H9 (cell line): Measurements from ENCODE around the gene NEMP1. TPM values are rescaled to one million over a fixed set of nuclear protein-coding genes. Genes with fewer than 3 reads are reported as not detected.

Source experiments
- DNase-seq: peaks from one replicate; pipeline ENCODE4 v3.0.0-alpha.2; 2017
- H2AFZ ChIP-seq: one replicate; pipeline ENCODE4 v1.6.1; 2013; ENCODE audit warnings: mild to moderate bottlenecking, low read length, control low read depth, moderate library complexity
- H2AK5ac ChIP-seq: 2 replicates; pipeline ENCODE4 v1.6.1; 2013; ENCODE audit warnings: low read length, control low read depth, mixed read lengths; ENCODE audit not compliant: insufficient read length
- H2BK120ac ChIP-seq: one replicate; pipeline ENCODE4 v1.6.1; 2013; ENCODE audit warnings: low read depth, mild to moderate bottlenecking, low read length, control low read depth, inconsistent platforms; ENCODE audit not compliant: poor library complexity, severe bottlenecking
- H2BK12ac ChIP-seq: 2 replicates; pipeline ENCODE4 v1.6.1; 2013; ENCODE audit warnings: low read length, control low read depth, mixed read lengths, low read depth; ENCODE audit not compliant: insufficient read length
- H2BK15ac ChIP-seq: 2 replicates; pipeline ENCODE4 v1.6.1; 2013; ENCODE audit warnings: low read depth, low read length, control low read depth
- H2BK20ac ChIP-seq: one replicate; pipeline ENCODE4 v1.6.1; 2013; ENCODE audit warnings: low read depth, mild to moderate bottlenecking, low read length, control low read depth, inconsistent platforms; ENCODE audit not compliant: poor library complexity, severe bottlenecking
- H2BK5ac ChIP-seq: 2 replicates; pipeline ENCODE4 v1.6.1; 2013; ENCODE audit warnings: low read length, control low read depth, mixed read lengths; ENCODE audit not compliant: insufficient read length
- H3K14ac ChIP-seq: 2 replicates; pipeline ENCODE4 v1.6.1; 2013; ENCODE audit warnings: low read length, control low read depth; ENCODE audit not compliant: insufficient read depth
- H3K18ac ChIP-seq: 2 replicates; pipeline ENCODE4 v1.6.1; 2013; ENCODE audit warnings: low read depth, mild to moderate bottlenecking, mixed read lengths, low read length, control low read depth; ENCODE audit not compliant: insufficient read length
- H3K23ac ChIP-seq: 2 replicates; pipeline ENCODE4 v1.6.1; 2013; ENCODE audit warnings: low read length, control low read depth, mixed read lengths, low read depth; ENCODE audit not compliant: insufficient read length
- H3K23me2 ChIP-seq: 2 replicates; pipeline ENCODE4 v1.6.1; 2013; ENCODE audit warnings: low read depth, mild to moderate bottlenecking, mixed read lengths, low read length, control low read depth; ENCODE audit not compliant: insufficient read length, poor library complexity, severe bottlenecking
- H3K27ac ChIP-seq: 2 replicates; pipeline ENCODE4 v1.5.1; 2013; ENCODE audit warnings: low read length, control low read depth, mixed read lengths, low read depth; ENCODE audit not compliant: insufficient read length
- H3K27me3 ChIP-seq: 2 replicates; pipeline ENCODE4 v1.6.1; 2013; ENCODE audit warnings: low read length, control low read depth, inconsistent platforms; ENCODE audit not compliant: insufficient read depth
- H3K4ac ChIP-seq: 2 replicates; pipeline ENCODE4 v1.6.1; 2013; ENCODE audit warnings: low read depth, mild to moderate bottlenecking, control low read depth, inconsistent platforms, low read length, moderate library complexity
- H3K4me1 ChIP-seq: 2 replicates; pipeline ENCODE4 v1.6.1; 2013; ENCODE audit warnings: low read length, control low read depth, inconsistent platforms; ENCODE audit not compliant: insufficient read depth
- H3K4me2 ChIP-seq: 2 replicates; pipeline ENCODE4 v1.6.1; 2013; ENCODE audit warnings: low read length, control low read depth, mixed read lengths; ENCODE audit not compliant: insufficient read length, insufficient read depth
- H3K56ac ChIP-seq: 2 replicates; pipeline ENCODE4 v1.6.1; 2013; ENCODE audit warnings: low read depth, mild to moderate bottlenecking, mixed read lengths, low read length, control low read depth; ENCODE audit not compliant: insufficient read length
- H3K79me1 ChIP-seq: 2 replicates; pipeline ENCODE4 v1.6.1; 2013; ENCODE audit warnings: low read depth, mild to moderate bottlenecking, moderate library complexity, low read length, control low read depth, inconsistent platforms; ENCODE audit not compliant: insufficient read depth, poor library complexity, severe bottlenecking
- H3K79me2 ChIP-seq: 2 replicates; pipeline ENCODE4 v1.6.1; 2013; ENCODE audit warnings: low read length, control low read depth, inconsistent platforms; ENCODE audit not compliant: insufficient read depth
- H3K9ac ChIP-seq: 2 replicates; pipeline ENCODE4 v1.6.1; 2013; ENCODE audit warnings: low read length, control low read depth, mixed read lengths; ENCODE audit not compliant: insufficient read length; ENCODE audit errors: extremely low read depth
- H3K9me3 ChIP-seq: one replicate; pipeline ENCODE4 v1.6.1; 2013; ENCODE audit warnings: low read depth, low read length, inconsistent platforms; ENCODE audit not compliant: control insufficient read depth
- H3T11ph ChIP-seq: one replicate; pipeline ENCODE4 v1.6.1; 2013; ENCODE audit warnings: mild to moderate bottlenecking, low read length, control low read depth, inconsistent platforms
- H4K20me1 ChIP-seq: one replicate; pipeline ENCODE4 v1.6.1; 2013; ENCODE audit not compliant: control insufficient read depth, insufficient read length, insufficient read depth
- H4K5ac ChIP-seq: 2 replicates; pipeline ENCODE4 v1.6.1; 2013; ENCODE audit warnings: low read depth, mild to moderate bottlenecking, mixed read lengths, low read length, control low read depth; ENCODE audit not compliant: insufficient read length
- H4K8ac ChIP-seq: replicated peaks from 2 replicates; pipeline ENCODE4 v1.6.1; 2013; ENCODE audit warnings: low read length, control low read depth, mixed read lengths, low read depth; ENCODE audit not compliant: insufficient read length
- H4K91ac ChIP-seq: 2 replicates; pipeline ENCODE4 v1.6.1; 2013; ENCODE audit warnings: low read depth, mild to moderate bottlenecking, moderate library complexity, mixed read lengths, low read length, control low read depth; ENCODE audit not compliant: insufficient read length
- H3K27ac Mint-ChIP-seq, 3 experiments: 2 replicates in 2 of 3; 3 replicates in 1 of 3; pipeline ENCODE4 v1.8.0; 2020 to 2021; ENCODE audit warnings: mixed read lengths in 3 of 3, mild to moderate bottlenecking in 1 of 3, moderate library complexity in 1 of 3
- H3K27me3 Mint-ChIP-seq: 2 replicates; pipeline ENCODE4 v1.8.0; 2021; ENCODE audit warnings: low read depth, mild to moderate bottlenecking, moderate library complexity, mixed read lengths
- H3K36me3 Mint-ChIP-seq, 3 experiments: 2 replicates in 2 of 3; 3 replicates in 1 of 3; pipeline ENCODE4 v1.8.0; 2020 to 2021; ENCODE audit warnings: low read depth in 3 of 3, mixed read lengths in 3 of 3; ENCODE audit not compliant: insufficient read depth in 1 of 3
- H3K4me1 Mint-ChIP-seq, 2 experiments: 2 replicates each; pipeline ENCODE4 v1.8.0; 2020; ENCODE audit warnings: mixed read lengths in 2 of 2
- H3K4me3 Mint-ChIP-seq, 2 experiments: 2 replicates in 1 of 2; 3 replicates in 1 of 2; pipeline ENCODE4 v1.8.0; 2020 to 2021; ENCODE audit warnings: mild to moderate bottlenecking in 2 of 2, mixed read lengths in 2 of 2, moderate library complexity in 1 of 2
- H3K9me3 Mint-ChIP-seq, 2 experiments: 2 replicates in 1 of 2; 3 replicates in 1 of 2; pipeline ENCODE4 v1.8.0; 2020; ENCODE audit warnings: mild to moderate bottlenecking in 2 of 2, mixed read lengths in 2 of 2, moderate library complexity in 1 of 2
- CTCF ChIP-seq: fragments of 200-600 bp; sonication (generic); conservative IDR thresholded peaks from 3 replicates; pipeline ENCODE4 v1.8.0; 2021; ENCODE audit warnings: antibody characterized with exemption, mild to moderate bottlenecking
- WGBS: extraction: QIAGEN DNeasy Blood & Tissue Kit; methylation state at CpG from one replicate; pipeline ENCODE4 v1.1.7; 2013; ENCODE audit warnings: missing lambda C conversion rate, low lambda C conversion rate, mixed read lengths; ENCODE audit not compliant: insufficient read length; ENCODE audit errors: extremely low coverage; 5-methylcytosine and 5-hydroxymethylcytosine counted together
- total RNA-seq: library from RNA; stranded (reverse); gene quantifications from 2 replicates; pipeline ENCODE4 v1.2.1, GENCODE V29; 2021

The NEMP1 gene
- total RNA-seq, 1 experiment from 2014 or later, result 50.1 TPM

- Histone ChIP-seq H3K18ac (no peak overlapping the region), H3T11ph (no peak overlapping the region), H3K27me3 (no peaks in the 10 kb centered on the region), H4K8ac (no peak overlapping the region), H3K4ac (no peak overlapping the region), H2AK5ac (no peak overlapping the region), H3K4me2 (no peak overlapping the region), H3K9ac (no peak overlapping the region), H4K20me1 (no peaks in the 10 kb centered on the region), H3K14ac (no peak overlapping the region), H3K27ac (no peak overlapping the region), H2BK5ac (no peak overlapping the region), H4K5ac (no peak overlapping the region), H3K23me2 (no peaks in the 10 kb centered on the region), H2BK12ac (no peak overlapping the region), H3K56ac (no peak overlapping the region), H2AFZ (no peak overlapping the region), H3K4me1 (no peaks in the 10 kb centered on the region), H2BK20ac (no peak overlapping the region), H3K79me2 (no peaks in the 10 kb centered on the region), H2BK120ac (no peak overlapping the region), H4K91ac (no peak overlapping the region), H3K23ac (no peak overlapping the region), H3K9me3 (no peaks in the 10 kb centered on the region), H3K79me1 (no peaks in the 10 kb centered on the region), H2BK15ac (no peak overlapping the region)
- no CpG with 5 or more reads among the region's 4 CpGs for WGBS
- TF ChIP-seq CTCF, result no peak
- Mint-ChIP-seq H3K4me1 (peaks cover 3 to 13% of the 10 kb centered on the region in 2 experiments), H3K36me3 (peaks cover 2 to 7% (median 4%) of the 10 kb centered on the region in 3 experiments; a peak in 5 of 7 replicates), H3K27ac (no peak overlapping the region), H3K4me3 (no peak overlapping the region), H3K9me3 (no peaks in the 10 kb centered on the region), H3K27me3 (peaks cover 2% of the 10 kb centered on the region)
- DNase-seq, result no peak
These were observed 29.5 kb downstream of the NEMP1 start for GRCh38 chr12:57049119-57049446.
